ENCODE results near the gene APBB2. TPM values are rescaled to one million over a fixed set of nuclear protein-coding genes. Genes with fewer than 3 reads are reported as not detected.

APBB2 gene
- total RNA-seq, 4 donors from 2014 or later: 51.7 to 75.9 (median 71.1) TPM

- no peak overlapping the region for H3K27ac ChIP-seq (replicated peaks in 1 of 4)
- intact Hi-C loops (cut with DNase I): no loop called here
- WGBS: 81% methylated on average over 6 of the region's 6 CpGs
- no peak for DNase-seq (ENCODE audit: extremely low spot score)
- TF ChIP-seq EP300 (IDR thresholded peaks at IDR 0.05) (no peak), POLR2AphosphoS5 (IDR thresholded peaks at IDR 0.05) (no peak), POLR2A (IDR thresholded peaks at IDR 0.05; ENCODE audit: low read depth) (no peak)
- TF ChIP-seq, protein P1, sequence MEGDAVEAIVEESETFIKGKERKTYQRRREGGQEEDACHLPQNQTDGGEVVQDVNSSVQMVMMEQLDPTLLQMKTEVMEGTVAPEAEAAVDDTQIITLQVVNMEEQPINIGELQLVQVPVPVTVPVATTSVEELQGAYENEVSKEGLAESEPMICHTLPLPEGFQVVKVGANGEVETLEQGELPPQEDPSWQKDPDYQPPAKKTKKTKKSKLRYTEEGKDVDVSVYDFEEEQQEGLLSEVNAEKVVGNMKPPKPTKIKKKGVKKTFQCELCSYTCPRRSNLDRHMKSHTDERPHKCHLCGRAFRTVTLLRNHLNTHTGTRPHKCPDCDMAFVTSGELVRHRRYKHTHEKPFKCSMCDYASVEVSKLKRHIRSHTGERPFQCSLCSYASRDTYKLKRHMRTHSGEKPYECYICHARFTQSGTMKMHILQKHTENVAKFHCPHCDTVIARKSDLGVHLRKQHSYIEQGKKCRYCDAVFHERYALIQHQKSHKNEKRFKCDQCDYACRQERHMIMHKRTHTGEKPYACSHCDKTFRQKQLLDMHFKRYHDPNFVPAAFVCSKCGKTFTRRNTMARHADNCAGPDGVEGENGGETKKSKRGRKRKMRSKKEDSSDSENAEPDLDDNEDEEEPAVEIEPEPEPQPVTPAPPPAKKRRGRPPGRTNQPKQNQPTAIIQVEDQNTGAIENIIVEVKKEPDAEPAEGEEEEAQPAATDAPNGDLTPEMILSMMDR (IDR thresholded peaks at IDR 0.05): no peak
- no peaks in the 10 kb centered on the region for H3K36me3 ChIP-seq
- no peak overlapping the region for H3K4me3 ChIP-seq
- no peaks in the 10 kb centered on the region for H3K27me3 ChIP-seq
- no peaks in the 10 kb centered on the region for H3K4me1 ChIP-seq
- H3K9me3 ChIP-seq: no peaks in the 10 kb centered on the region
Observed at GRCh38 chr4:41079881-41080560, 134.3 kb downstream of the APBB2 start.

DNA sequence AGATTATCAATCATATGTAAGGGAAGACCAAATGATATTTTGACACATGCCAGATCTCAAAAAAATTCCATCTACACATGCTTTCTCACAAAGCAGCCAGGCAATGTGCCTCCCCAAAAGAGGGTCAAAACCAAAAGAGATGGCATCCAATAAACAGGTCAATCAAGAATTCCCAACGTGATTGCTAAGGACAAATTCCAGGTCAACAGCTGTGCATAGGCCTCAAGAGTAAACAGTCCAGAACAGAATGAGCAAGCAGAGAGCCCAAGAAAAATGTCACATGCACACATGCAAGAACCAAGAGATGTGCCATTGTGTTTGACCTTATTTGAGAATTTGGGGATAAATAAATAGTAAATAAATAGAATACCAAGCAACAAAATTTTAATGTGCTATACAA lies 136.7 kb downstream of the APBB2 start:
- H3K27ac ChIP-seq (replicated peaks in 1 of 4): no peak overlapping the region
- no peak for DNase-seq (ENCODE audit: extremely low spot score)
- H3K9me3 ChIP-seq: no peaks in the 10 kb centered on the region
- TF ChIP-seq POLR2AphosphoS5 (IDR thresholded peaks at IDR 0.05): no peak
- TF ChIP-seq, protein P1 (IDR thresholded peaks at IDR 0.05): no peak
- no peak for TF ChIP-seq POLR2A (IDR thresholded peaks at IDR 0.05; ENCODE audit: low read depth)
- TF ChIP-seq EP300 (IDR thresholded peaks at IDR 0.05): no peak
- no peaks in the 10 kb centered on the region for H3K27me3 ChIP-seq
- intact Hi-C loops (cut with DNase I): no loop called here
- no peaks in the 10 kb centered on the region for H3K36me3 ChIP-seq
- no peak overlapping the region for H3K4me3 ChIP-seq
- 55% methylated on average over 1 of the region's 1 CpG for WGBS
- H3K4me1 ChIP-seq: peaks cover 0 to 10% (median 9%) of the 10 kb centered on the region in 4 donors

DNA sequence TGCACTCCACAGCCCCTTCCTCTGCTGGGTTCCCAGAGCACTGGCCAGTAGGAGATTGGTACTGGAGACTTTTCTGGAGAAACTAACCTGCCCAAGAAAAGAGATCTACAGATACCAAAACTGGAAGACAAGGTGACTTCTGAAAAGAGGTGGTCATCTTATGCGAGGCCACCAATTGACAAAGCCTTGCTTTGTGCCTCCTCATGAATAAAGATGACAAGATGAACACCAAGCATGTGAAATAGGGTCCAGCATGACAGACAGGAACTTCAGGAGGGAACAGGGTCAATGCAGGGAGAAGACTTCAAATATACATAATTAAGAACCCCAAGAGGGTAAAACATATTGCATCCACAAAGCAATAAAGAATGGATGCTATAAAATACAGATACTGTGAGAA lies 137.9 kb downstream of the APBB2 start:
- H3K4me1 ChIP-seq: peaks cover 6 to 21% (median 18%) of the 10 kb centered on the region in 4 donors
- intact Hi-C loops (cut with DNase I): no loop called here
- H3K4me3 ChIP-seq: no peak overlapping the region
- TF ChIP-seq, protein P1 (IDR thresholded peaks at IDR 0.05): no peak
- TF ChIP-seq EP300 (IDR thresholded peaks at IDR 0.05) (no peak), POLR2A (IDR thresholded peaks at IDR 0.05; ENCODE audit: low read depth) (no peak), POLR2AphosphoS5 (IDR thresholded peaks at IDR 0.05) (no peak)
- H3K9me3 ChIP-seq: no peaks in the 10 kb centered on the region
- DNase-seq (ENCODE audit: extremely low spot score): no peak
- no peak overlapping the region for H3K27ac ChIP-seq (replicated peaks in 1 of 4)
- 94% methylated on average over 1 of the region's 1 CpG for WGBS
- H3K36me3 ChIP-seq: no peaks in the 10 kb centered on the region
- no peaks in the 10 kb centered on the region for H3K27me3 ChIP-seq

DNA sequence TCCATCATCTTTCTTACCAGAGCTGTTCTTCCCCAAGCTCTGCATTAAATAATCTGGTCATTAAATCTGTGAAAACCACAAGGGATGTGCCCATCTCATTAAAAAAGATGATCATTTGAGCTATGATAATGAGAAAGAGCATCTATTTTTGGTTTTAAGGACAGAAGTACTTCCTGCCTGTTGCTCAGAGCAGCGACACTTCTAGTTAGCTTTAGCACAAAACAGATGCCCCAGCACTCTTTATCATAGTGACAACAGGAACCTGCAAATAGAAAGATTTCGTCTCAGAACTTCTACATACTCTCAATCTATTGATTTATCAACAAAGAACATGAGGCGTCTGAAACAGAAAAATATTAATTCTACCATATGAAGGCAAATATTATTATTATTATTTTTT lies 140.1 kb downstream of the APBB2 start:
- intact Hi-C loops (cut with DNase I): no loop called here
- H3K4me3 ChIP-seq: no peak overlapping the region
- peaks cover 12 to 44% (median 37%) of the 10 kb centered on the region in 4 donors for H3K4me1 ChIP-seq
- TF ChIP-seq EP300 (IDR thresholded peaks at IDR 0.05): no peak
- no peak for TF ChIP-seq POLR2A (IDR thresholded peaks at IDR 0.05; ENCODE audit: low read depth)
- TF ChIP-seq, protein P1 (IDR thresholded peaks at IDR 0.05): no peak
- TF ChIP-seq POLR2AphosphoS5 (IDR thresholded peaks at IDR 0.05): no peak
- DNase-seq (ENCODE audit: extremely low spot score): no peak
- 77% methylated on average over 3 of the region's 3 CpGs for WGBS
- H3K9me3 ChIP-seq: no peaks in the 10 kb centered on the region
- H3K27me3 ChIP-seq: no peaks in the 10 kb centered on the region
- no peak overlapping the region for H3K27ac ChIP-seq (replicated peaks in 1 of 4)
- no peaks in the 10 kb centered on the region for H3K36me3 ChIP-seq

Data from esophagus muscularis mucosa (tissue), 4 donors.